GM21367 (cell line): ENCODE results near the gene CEP85L.

ENCODE experiments used
- ATAC-seq: cut with Tn5 transposase; IDR thresholded peaks from one replicate; pipeline ENCODE4 v1.9.1; 2021; ENCODE audit not compliant: unreplicated experiment

The CEP85L gene

GRCh38 chr6:118502169-118502568 lies 149.2 kb downstream of the CEP85L start:
- no peak for ATAC-seq

- no peak for ATAC-seq
These were observed 149.6 kb downstream of the CEP85L start for GRCh38 chr6:118501765-118502164.

DNA sequence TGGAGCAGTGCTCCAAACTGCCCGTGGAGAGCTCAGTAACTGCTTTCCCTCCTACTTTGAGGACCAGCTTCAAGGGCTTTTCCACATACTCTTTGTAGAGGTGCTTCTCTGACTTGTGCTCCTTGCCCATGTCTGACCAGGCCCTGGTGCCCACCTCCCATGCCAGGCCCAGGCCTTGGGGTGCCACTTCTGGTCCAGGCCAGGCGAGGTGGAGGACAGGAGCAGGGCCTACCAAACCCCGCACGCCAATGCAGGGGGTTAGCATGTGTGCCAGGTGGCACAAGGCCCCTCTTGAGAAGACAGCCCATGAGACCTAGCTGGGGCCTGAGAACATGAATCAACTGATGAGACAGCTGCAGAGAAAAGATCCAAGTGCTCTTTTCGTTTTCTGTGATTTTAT lies 150.3 kb downstream of the CEP85L start:
- no peak for ATAC-seq

- ATAC-seq: no peak
These were observed 151.0 kb downstream of the CEP85L start for GRCh38 chr6:118500130-118501015.

DNA sequence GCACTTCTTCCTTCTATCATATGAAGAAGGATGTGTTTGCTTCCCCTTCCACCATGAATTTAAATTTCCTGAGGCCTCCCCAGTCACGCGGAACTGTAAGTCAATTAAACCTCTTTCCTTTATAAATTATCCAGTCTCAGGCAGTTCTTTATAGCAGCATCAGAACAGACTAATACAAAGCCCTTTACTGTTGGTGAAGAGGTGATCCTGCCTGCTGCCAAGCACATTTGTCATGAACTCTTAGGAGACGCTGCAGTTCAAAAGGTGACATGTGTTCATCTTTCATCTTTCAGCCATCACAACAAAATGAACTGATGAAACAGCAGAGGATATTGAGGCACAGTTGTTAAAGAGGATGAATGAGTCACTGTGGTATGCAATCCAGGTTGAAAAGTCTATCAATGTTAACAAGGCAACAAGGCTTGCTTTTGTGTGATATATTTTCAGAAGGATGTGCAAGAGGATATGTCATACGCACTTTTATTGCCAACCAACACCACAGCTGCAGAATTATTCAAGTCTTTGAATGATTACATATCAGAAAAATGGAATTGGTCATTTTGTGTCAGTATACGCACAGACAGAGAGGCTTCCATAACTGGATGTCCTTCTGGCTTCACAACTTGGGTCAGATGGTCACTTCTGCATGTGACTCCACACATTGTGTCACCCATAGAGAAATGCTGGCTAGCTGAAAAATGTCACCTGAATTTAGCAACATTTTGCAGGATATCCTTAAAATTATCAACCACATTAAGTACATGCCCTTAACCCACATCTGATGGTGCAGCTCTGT lies 155.7 kb downstream of the CEP85L start:
- no peak for ATAC-seq

GRCh38 chr6:118494091-118494490 lies 157.3 kb downstream of the CEP85L start:
- no peak for ATAC-seq

- ATAC-seq: no peak
These were observed 161.4 kb downstream of the CEP85L start for GRCh38 chr6:118489990-118490389.

GRCh38 chr6:118488631-118489030 lies 162.8 kb downstream of the CEP85L start:
- ATAC-seq: no peak

- peak; percentile 91 for ATAC-seq
These were observed 165.5 kb downstream of the CEP85L start for GRCh38 chr6:118485601-118486550.

DNA sequence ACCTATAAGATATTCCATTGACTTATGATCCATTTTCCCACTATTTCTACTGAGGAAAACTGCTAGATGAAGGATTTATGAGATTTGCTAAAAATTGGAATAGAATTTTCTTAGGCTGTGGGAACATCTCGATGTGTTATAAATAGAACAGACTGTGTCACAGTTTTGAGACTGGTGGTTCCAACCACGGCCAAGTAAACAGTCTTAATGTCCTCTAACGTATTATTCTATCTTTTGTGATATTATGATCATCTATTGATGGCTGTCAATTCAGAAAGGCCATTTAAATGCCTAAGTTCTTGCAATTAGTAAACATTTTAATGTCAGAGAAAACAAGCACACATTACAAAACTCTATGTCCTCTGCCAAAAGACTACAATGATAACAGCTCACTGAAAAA lies 174.8 kb downstream of the CEP85L start:
- ATAC-seq: no peak

- ATAC-seq: no peak
These were observed 178.1 kb downstream of the CEP85L start for GRCh38 chr6:118473266-118473665.

- ATAC-seq: no peak
These were observed 181.9 kb downstream of the CEP85L start for GRCh38 chr6:118469468-118469867.

- no peak for ATAC-seq
These were observed 182.5 kb downstream of the CEP85L start for GRCh38 chr6:118468682-118469465.

DNA sequence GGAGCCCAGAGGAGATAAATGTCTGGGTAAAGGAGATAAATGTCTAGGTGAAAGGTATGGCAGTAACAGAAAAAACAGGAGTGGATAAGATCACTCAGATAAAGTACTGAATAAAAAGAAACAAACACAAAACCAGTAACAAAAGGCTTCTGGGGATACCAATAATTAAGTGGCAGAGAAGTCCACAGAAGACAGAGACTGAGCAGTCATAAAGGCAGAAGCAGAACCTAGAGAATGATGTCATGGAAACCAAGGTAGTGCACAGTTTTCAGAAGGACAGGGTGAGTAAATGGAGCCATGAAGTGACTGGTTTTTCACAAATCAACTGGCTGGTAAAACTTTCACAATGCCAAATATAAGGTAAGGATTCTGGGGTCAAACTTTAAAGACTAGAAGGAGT lies 184.2 kb downstream of the CEP85L start:
- ATAC-seq: peak; percentile 83

DNA sequence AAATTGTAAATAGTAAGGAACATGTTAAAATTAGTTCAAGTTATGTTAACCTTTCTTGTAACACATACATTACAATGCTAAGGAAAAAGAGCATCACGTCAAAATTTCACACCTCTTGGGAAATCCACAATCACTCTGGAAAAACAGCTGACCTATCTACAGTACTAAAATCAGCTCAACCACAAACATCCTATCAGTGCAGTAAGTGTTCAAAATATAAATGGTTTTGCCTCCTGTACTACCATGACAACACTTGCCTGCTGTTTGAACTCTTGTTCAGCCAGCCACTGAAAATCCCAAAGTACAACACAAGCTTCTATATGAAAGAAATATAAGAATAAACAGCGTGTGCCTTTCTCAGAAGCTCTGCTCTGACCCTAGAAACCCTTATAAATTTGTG lies 186.8 kb downstream of the CEP85L start:
- ATAC-seq: no peak

DNA sequence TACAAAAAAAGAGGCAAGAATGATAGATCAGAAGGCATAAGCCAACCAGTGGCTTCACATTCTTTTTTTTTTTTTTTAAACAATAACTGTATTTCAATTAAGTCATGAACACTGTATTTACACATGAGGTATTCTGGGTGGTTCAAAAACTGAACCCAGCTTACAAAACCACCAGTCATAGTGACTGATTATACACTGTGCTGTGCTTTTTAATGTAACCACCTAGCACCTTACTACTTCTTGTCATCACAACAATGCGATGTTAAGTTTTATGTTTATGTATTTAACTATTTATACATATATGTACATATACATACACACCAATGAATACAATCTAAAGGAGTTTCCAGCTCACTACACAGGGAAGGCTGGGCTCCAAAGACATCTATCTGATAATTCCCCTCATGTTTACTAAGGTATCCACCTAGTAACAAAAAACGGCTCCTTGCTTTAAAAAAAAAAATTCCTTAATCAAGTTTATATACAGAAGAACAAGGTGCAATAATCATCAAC lies 190.4 kb downstream of the CEP85L start:
- no peak for ATAC-seq

DNA sequence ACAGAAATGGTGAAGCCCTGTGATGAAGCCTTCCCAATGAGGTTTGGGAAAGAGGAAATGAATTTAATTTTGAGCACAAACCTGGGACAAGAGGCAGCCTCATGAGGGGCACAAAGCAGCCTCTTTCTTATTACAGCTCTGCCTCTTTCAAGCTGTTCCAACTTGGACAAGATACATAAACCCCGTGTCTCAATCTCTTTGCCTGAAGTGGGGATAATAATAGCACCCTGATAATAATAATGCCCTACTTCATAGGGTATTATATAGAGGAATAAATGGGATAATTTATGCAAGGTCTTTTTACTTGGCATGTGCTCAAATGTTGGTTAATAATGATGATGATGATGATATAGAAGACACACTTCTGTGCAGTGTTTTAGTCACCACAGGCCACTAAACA lies 194.4 kb downstream of the CEP85L start:
- no peak for ATAC-seq

DNA sequence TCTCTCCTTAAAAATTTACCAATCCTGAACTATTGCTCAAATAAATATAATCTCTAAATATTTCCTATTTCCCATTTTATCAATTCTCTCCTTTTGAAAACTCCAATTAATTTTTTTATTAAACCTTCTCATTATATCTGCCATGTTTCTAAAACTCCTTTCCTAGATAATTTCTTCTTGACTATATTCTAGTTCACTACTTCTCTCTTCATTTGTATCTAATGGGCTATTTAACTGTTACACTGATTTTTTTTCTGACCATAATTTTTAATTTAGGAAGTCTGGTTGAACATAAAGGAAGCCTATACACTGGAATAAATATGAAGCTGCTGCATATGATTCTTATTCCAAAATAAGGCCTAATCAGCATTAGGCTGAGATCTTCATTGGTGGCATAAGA lies 199.6 kb downstream of the CEP85L start:
- ATAC-seq: no peak

GRCh38 chr6:118444796-118445195 lies 206.6 kb downstream of the CEP85L start:
- ATAC-seq: no peak

DNA sequence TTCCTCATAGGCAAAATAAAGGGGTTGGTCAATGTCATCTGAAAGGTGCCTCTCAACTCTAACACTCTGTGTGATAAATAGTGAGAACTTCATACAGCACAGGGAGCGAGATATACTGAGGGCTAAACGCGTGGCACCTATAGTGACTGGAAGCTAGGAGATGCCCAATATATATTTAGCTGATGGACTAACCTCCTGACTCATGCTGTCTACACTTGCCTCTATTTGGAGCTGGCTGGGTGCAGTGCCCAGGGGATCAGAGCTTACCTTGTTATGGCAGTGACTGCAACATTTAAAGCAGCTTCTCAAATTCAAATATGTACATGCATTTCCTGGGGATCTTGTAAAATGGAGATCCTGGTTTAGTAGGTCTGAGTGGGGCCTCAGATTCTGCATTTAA lies 214.9 kb downstream of the CEP85L start:
- no peak for ATAC-seq
